ENCODE measurements around the gene MST1R.

MST1R gene

GRCh38 chr3:49878686-49879085, 25.0 kb downstream of the MST1R start:
- H3K4me3 Mint-ChIP-seq, result no peak overlapping the region
- no peak overlapping the region for H3K27ac Mint-ChIP-seq
- no peaks in the 10 kb centered on the region for H3K27me3 Mint-ChIP-seq (ENCODE audit: low read depth)
- no peaks in the 10 kb centered on the region for H3K4me1 Mint-ChIP-seq (ENCODE audit: low read depth)
- no peak for DNase-seq (ENCODE audit: low spot score)
- H3K9me3 Mint-ChIP-seq, result no peaks in the 10 kb centered on the region
- H3K36me3 Mint-ChIP-seq (ENCODE audit: low read depth), result no peaks in the 10 kb centered on the region

GRCh38 chr3:49877716-49878115, 26.0 kb downstream of the MST1R start:
- Mint-ChIP-seq H3K27ac (no peak overlapping the region), H3K27me3 (ENCODE audit: low read depth) (no peaks in the 10 kb centered on the region), H3K36me3 (ENCODE audit: low read depth) (no peaks in the 10 kb centered on the region), H3K4me3 (no peak overlapping the region), H3K9me3 (no peaks in the 10 kb centered on the region), H3K4me1 (ENCODE audit: low read depth) (no peaks in the 10 kb centered on the region)
- DNase-seq (ENCODE audit: low spot score), result no peak

GRCh38 chr3:49876567-49876966, 27.1 kb downstream of the MST1R start:
- H3K9me3 Mint-ChIP-seq, result no peaks in the 10 kb centered on the region
- no peak overlapping the region for H3K4me3 Mint-ChIP-seq
- H3K27ac Mint-ChIP-seq, result no peak overlapping the region
- DNase-seq (ENCODE audit: low spot score), result no peak
- H3K27me3 Mint-ChIP-seq (ENCODE audit: low read depth), result peaks cover under 1% of the 10 kb centered on the region
- H3K36me3 Mint-ChIP-seq (ENCODE audit: low read depth), result no peaks in the 10 kb centered on the region
- H3K4me1 Mint-ChIP-seq (ENCODE audit: low read depth), result no peaks in the 10 kb centered on the region

- no peaks in the 10 kb centered on the region for H3K9me3 Mint-ChIP-seq
- peaks cover 17% of the 10 kb centered on the region for H3K27me3 Mint-ChIP-seq (ENCODE audit: low read depth)
- H3K4me3 Mint-ChIP-seq, result no peak overlapping the region
- H3K27ac Mint-ChIP-seq, result no peak overlapping the region
- no peak for DNase-seq (ENCODE audit: low spot score)
- no peaks in the 10 kb centered on the region for H3K36me3 Mint-ChIP-seq (ENCODE audit: low read depth)
- H3K4me1 Mint-ChIP-seq (ENCODE audit: low read depth), result no peaks in the 10 kb centered on the region
Measured at GRCh38 chr3:49873623-49874022, 30.1 kb downstream of the MST1R start.

- DNase-seq (ENCODE audit: low spot score), result no peak
- no peak overlapping the region for H3K4me3 Mint-ChIP-seq
- no peaks in the 10 kb centered on the region for H3K9me3 Mint-ChIP-seq
- H3K4me1 Mint-ChIP-seq (ENCODE audit: low read depth), result no peaks in the 10 kb centered on the region
- no peak overlapping the region for H3K27ac Mint-ChIP-seq
- peaks cover 25% of the 10 kb centered on the region for H3K27me3 Mint-ChIP-seq (ENCODE audit: low read depth)
- no peaks in the 10 kb centered on the region for H3K36me3 Mint-ChIP-seq (ENCODE audit: low read depth)
Measured at GRCh38 chr3:49872801-49873281, 30.8 kb downstream of the MST1R start.

- Mint-ChIP-seq H3K27ac (no peak overlapping the region), H3K4me3 (no peak overlapping the region), H3K9me3 (no peaks in the 10 kb centered on the region), H3K36me3 (ENCODE audit: low read depth) (no peaks in the 10 kb centered on the region), H3K4me1 (ENCODE audit: low read depth) (no peaks in the 10 kb centered on the region), H3K27me3 (ENCODE audit: low read depth) (peaks cover 34% of the 10 kb centered on the region)
- no peak for DNase-seq (ENCODE audit: low spot score)
Measured at GRCh38 chr3:49871531-49872153, 32.0 kb downstream of the MST1R start.

GRCh38 chr3:49869525-49870126, 34.0 kb downstream of the MST1R start, which contains the start of gene CAMKV:
Gene CAMKV, minus strand, starts transcription at chr3:49869906. Its CDS starts 7,518 bp downstream, at chr3:49862388.
- Mint-ChIP-seq H3K36me3 (ENCODE audit: low read depth) (no peaks in the 10 kb centered on the region), H3K27ac (no peak within 1 kb of the TSS), H3K27me3 (ENCODE audit: low read depth) (peaks cover 41% of the 10 kb centered on the region), H3K4me1 (ENCODE audit: low read depth) (no peaks in the 10 kb centered on the region), H3K4me3 (peak within 1 kb of the TSS; percentile 21), H3K9me3 (no peaks in the 10 kb centered on the region)
- no peak for DNase-seq (ENCODE audit: low spot score)

- no peak overlapping the region for H3K27ac Mint-ChIP-seq
- DNase-seq (ENCODE audit: low spot score), result no peak
- peaks cover 41% of the 10 kb centered on the region for H3K27me3 Mint-ChIP-seq (ENCODE audit: low read depth)
- no peaks in the 10 kb centered on the region for H3K36me3 Mint-ChIP-seq (ENCODE audit: low read depth)
- no peaks in the 10 kb centered on the region for H3K9me3 Mint-ChIP-seq
- H3K4me3 Mint-ChIP-seq, result peak overlapping the region; percentile 21
- H3K4me1 Mint-ChIP-seq (ENCODE audit: low read depth), result no peaks in the 10 kb centered on the region
Measured at GRCh38 chr3:49868862-49869466, 34.7 kb downstream of the MST1R start.

- peaks cover 41% of the 10 kb centered on the region for H3K27me3 Mint-ChIP-seq (ENCODE audit: low read depth)
- H3K4me1 Mint-ChIP-seq (ENCODE audit: low read depth), result no peaks in the 10 kb centered on the region
- no peak overlapping the region for H3K4me3 Mint-ChIP-seq
- H3K9me3 Mint-ChIP-seq, result no peaks in the 10 kb centered on the region
- H3K27ac Mint-ChIP-seq, result no peak overlapping the region
- no peak for DNase-seq (ENCODE audit: low spot score)
- H3K36me3 Mint-ChIP-seq (ENCODE audit: low read depth), result no peaks in the 10 kb centered on the region
Measured at GRCh38 chr3:49867871-49868321, 35.8 kb downstream of the MST1R start.

GRCh38 chr3:49867400-49867799, 36.3 kb downstream of the MST1R start:
- H3K4me1 Mint-ChIP-seq (ENCODE audit: low read depth), result no peaks in the 10 kb centered on the region
- H3K27me3 Mint-ChIP-seq (ENCODE audit: low read depth), result peaks cover 41% of the 10 kb centered on the region
- H3K4me3 Mint-ChIP-seq, result no peak overlapping the region
- H3K36me3 Mint-ChIP-seq (ENCODE audit: low read depth), result no peaks in the 10 kb centered on the region
- H3K27ac Mint-ChIP-seq, result no peak overlapping the region
- H3K9me3 Mint-ChIP-seq, result no peaks in the 10 kb centered on the region
- no peak for DNase-seq (ENCODE audit: low spot score)

- H3K9me3 Mint-ChIP-seq, result no peaks in the 10 kb centered on the region
- DNase-seq (ENCODE audit: low spot score), result no peak
- no peak overlapping the region for H3K4me3 Mint-ChIP-seq
- no peak overlapping the region for H3K27ac Mint-ChIP-seq
- H3K4me1 Mint-ChIP-seq (ENCODE audit: low read depth), result no peaks in the 10 kb centered on the region
- peaks cover 32% of the 10 kb centered on the region for H3K27me3 Mint-ChIP-seq (ENCODE audit: low read depth)
- H3K36me3 Mint-ChIP-seq (ENCODE audit: low read depth), result no peaks in the 10 kb centered on the region
Measured at GRCh38 chr3:49865198-49865784, 38.4 kb downstream of the MST1R start.

GRCh38 chr3:49864505-49864904, 39.2 kb downstream of the MST1R start:
- no peak overlapping the region for H3K27ac Mint-ChIP-seq
- H3K9me3 Mint-ChIP-seq, result no peaks in the 10 kb centered on the region
- no peak overlapping the region for H3K4me3 Mint-ChIP-seq
- H3K36me3 Mint-ChIP-seq (ENCODE audit: low read depth), result no peaks in the 10 kb centered on the region
- no peaks in the 10 kb centered on the region for H3K4me1 Mint-ChIP-seq (ENCODE audit: low read depth)
- H3K27me3 Mint-ChIP-seq (ENCODE audit: low read depth), result peaks cover 28% of the 10 kb centered on the region
- no peak for DNase-seq (ENCODE audit: low spot score)

- H3K4me3 Mint-ChIP-seq, result no peak overlapping the region
- DNase-seq (ENCODE audit: low spot score), result no peak
- H3K36me3 Mint-ChIP-seq (ENCODE audit: low read depth), result no peaks in the 10 kb centered on the region
- H3K27me3 Mint-ChIP-seq (ENCODE audit: low read depth), result no peaks in the 10 kb centered on the region
- H3K4me1 Mint-ChIP-seq (ENCODE audit: low read depth), result peaks cover 9% of the 10 kb centered on the region
- H3K9me3 Mint-ChIP-seq, result no peaks in the 10 kb centered on the region
- H3K27ac Mint-ChIP-seq, result no peak overlapping the region
Measured at GRCh38 chr3:49859576-49860305, 43.9 kb downstream of the MST1R start.
